ENCODE results near the gene CDH10. TPM values are rescaled to one million over a fixed set of nuclear protein-coding genes. Genes with fewer than 3 reads are reported as not detected.

The CDH10 gene
- total RNA-seq, 2 experiments from 2014 or later, result not detected

GRCh38 chr5:24496268-24496667, 148.5 kb downstream of the CDH10 start:
- Histone ChIP-seq H3K27ac (ENCODE audit: low read depth, low read length, poor library complexity, severe bottlenecking) (no peak overlapping the region), H3K9me2 (ENCODE audit: insufficient read depth, low read length) (no peaks in the 10 kb centered on the region), H3K4me2 (ENCODE audit: low read length) (no peak overlapping the region), H4K20me1 (ENCODE audit: insufficient read depth, low read length) (no peaks in the 10 kb centered on the region), H3K4me3 (ENCODE audit: low read depth, low read length, poor library complexity, severe bottlenecking) (no peak overlapping the region), H3K79me2 (ENCODE audit: insufficient read depth, low read depth, low read length) (no peaks in the 10 kb centered on the region), H2AFZ (ENCODE audit: low read length) (no peak overlapping the region), H3K4me1 (ENCODE audit: insufficient read depth, low read length, poor library complexity, severe bottlenecking) (no peaks in the 10 kb centered on the region), H3K36me3 (ENCODE audit: insufficient read depth, low read length) (no peaks in the 10 kb centered on the region), H3K9me3 (ENCODE audit: low read length) (no peaks in the 10 kb centered on the region)
- ChIA-PET POLR2A (interaction anchor here (0.5 kb wide), 1 partner anchor 10 kb away, joined by 3 read pairs; no protein-coding TSS in a partner anchor), CTCF (ENCODE audit: unreplicated experiment) (no interaction called here)
- intact Hi-C loops (cut with micrococcal nuclease; ENCODE audit: unreplicated experiment), result no loop called here
- BruUV-seq (replicated peaks), result no TSS peak
- no peak for TF ChIP-seq EZH2phosphoT487 (IDR thresholded peaks at IDR 0.05; ENCODE audit: borderline replicate concordance, low read depth, low read length)
- TF ChIP-seq CTCF (conservative IDR thresholded peaks at IDR 0.05; ENCODE audit: low read length), result no peak
- no peak for DNase-seq (ENCODE audit: low spot score)

GRCh38 chr5:24492229-24492628, 152.5 kb downstream of the CDH10 start:
- no peak for DNase-seq (ENCODE audit: low spot score)
- no peaks in the 10 kb centered on the region for H3K4me1 ChIP-seq (ENCODE audit: insufficient read depth, low read length, poor library complexity, severe bottlenecking)
- H3K4me3 ChIP-seq (ENCODE audit: low read depth, low read length, poor library complexity, severe bottlenecking), result no peak overlapping the region
- CTCF ChIA-PET (ENCODE audit: unreplicated experiment), result no interaction called here
- TF ChIP-seq EZH2phosphoT487 (IDR thresholded peaks at IDR 0.05; ENCODE audit: borderline replicate concordance, low read depth, low read length) (no peak), CTCF (conservative IDR thresholded peaks at IDR 0.05; ENCODE audit: low read length) (no peak)
- H4K20me1 ChIP-seq (ENCODE audit: insufficient read depth, low read length), result no peaks in the 10 kb centered on the region
- no peaks in the 10 kb centered on the region for H3K36me3 ChIP-seq (ENCODE audit: insufficient read depth, low read length)
- POLR2A ChIA-PET, result no interaction called here
- no peak overlapping the region for H3K4me2 ChIP-seq (ENCODE audit: low read length)
- H3K79me2 ChIP-seq (ENCODE audit: insufficient read depth, low read depth, low read length), result no peaks in the 10 kb centered on the region
- no peaks in the 10 kb centered on the region for H3K9me2 ChIP-seq (ENCODE audit: insufficient read depth, low read length)
- H2AFZ ChIP-seq (ENCODE audit: low read length), result no peak overlapping the region; the same call in 1 of the 2 replicates
- intact Hi-C loops (cut with micrococcal nuclease; ENCODE audit: unreplicated experiment), result no loop called here
- H3K9me3 ChIP-seq (ENCODE audit: low read length), result no peaks in the 10 kb centered on the region
- H3K27ac ChIP-seq (ENCODE audit: low read depth, low read length, poor library complexity, severe bottlenecking), result no peak overlapping the region
- BruUV-seq (replicated peaks), result no TSS peak

GRCh38 chr5:24491490-24491889, 153.3 kb downstream of the CDH10 start:
- BruUV-seq (replicated peaks), result no TSS peak
- no peaks in the 10 kb centered on the region for H3K36me3 ChIP-seq (ENCODE audit: insufficient read depth, low read length)

More at GRCh38 chr5:24491490-24491889, 153.3 kb downstream of the CDH10 start:
- H3K4me3 ChIP-seq (ENCODE audit: low read depth, low read length, poor library complexity, severe bottlenecking), result no peak overlapping the region
- H3K9me2 ChIP-seq (ENCODE audit: insufficient read depth, low read length), result 0 out of 2 replicates have a peak, but pooled peaks cover 3% of the 10 kb centered on the region
- H2AFZ ChIP-seq (ENCODE audit: low read length), result no peak overlapping the region
- ChIA-PET POLR2A (no interaction called here), CTCF (ENCODE audit: unreplicated experiment) (no interaction called here)
- no peaks in the 10 kb centered on the region for H3K4me1 ChIP-seq (ENCODE audit: insufficient read depth, low read length, poor library complexity, severe bottlenecking)
- no peaks in the 10 kb centered on the region for H3K79me2 ChIP-seq (ENCODE audit: insufficient read depth, low read depth, low read length)
- DNase-seq (ENCODE audit: low spot score), result no peak
- intact Hi-C loops (cut with micrococcal nuclease; ENCODE audit: unreplicated experiment), result no loop called here
- no peak overlapping the region for H3K27ac ChIP-seq (ENCODE audit: low read depth, low read length, poor library complexity, severe bottlenecking)
- TF ChIP-seq EZH2phosphoT487 (IDR thresholded peaks at IDR 0.05; ENCODE audit: borderline replicate concordance, low read depth, low read length) (no peak), CTCF (conservative IDR thresholded peaks at IDR 0.05; ENCODE audit: low read length) (no peak)
- no peaks in the 10 kb centered on the region for H3K9me3 ChIP-seq (ENCODE audit: low read length)
- H3K4me2 ChIP-seq (ENCODE audit: low read length), result no peak overlapping the region
- no peaks in the 10 kb centered on the region for H4K20me1 ChIP-seq (ENCODE audit: insufficient read depth, low read length)
